ENCODE measurements around the gene RYR1. TPM values are rescaled to one million over a fixed set of nuclear protein-coding genes. Genes with fewer than 3 reads are reported as not detected.
"Not testable (repeated sequence)": the region's sequence is repeated elsewhere in the genome, so short reads cannot be mapped to it uniquely, and the experiment has no call there.

RYR1 gene
- total and polyA plus RNA-seq, 10 of the 15 experiments (the other 5 are each of a cell fraction or from before 2014, with no cell fraction given), result under 0.01 to 0.32 (median 0.07) TPM; not detected in 1

- no TSS peak for BruUV-seq (replicated peaks)
- Histone ChIP-seq H3K9ac (ENCODE audit: control insufficient read depth, insufficient read depth, low read length) (no peak overlapping the region), H3K4me3 (no peak overlapping the region), H3K9me3 (replicated peaks; ENCODE audit: control insufficient read depth, insufficient read depth, low read length) (peaks cover 2% of the 10 kb centered on the region; the same call in 1 of the 3 replicates), H2AFZ (ENCODE audit: control insufficient read depth, low read depth, low read length) (no peak overlapping the region), H3K27ac (ENCODE audit: control insufficient read depth, insufficient read depth) (no peak overlapping the region), H3K36me3 (ENCODE audit: control insufficient read depth in 2 of 2, insufficient read depth in 2 of 2, low read length in 1 of 2) (no peaks in the 10 kb centered on the region), H3K4me1 (ENCODE audit: control insufficient read depth, insufficient read depth, low read length) (peaks cover 6% of the 10 kb centered on the region; the same call in 1 of the 2 replicates), H3K4me2 (ENCODE audit: control insufficient read depth, insufficient read depth) (no peak overlapping the region), H3K27me3 (replicated peaks in 1 of 2; ENCODE audit: control insufficient read depth in 2 of 2, insufficient read depth in 2 of 2, low read length in 1 of 2) (no peaks in the 10 kb centered on the region), H4K20me1 (ENCODE audit: control insufficient read depth, insufficient read depth) (no peaks in the 10 kb centered on the region), H3K79me2 (ENCODE audit: control insufficient read depth, insufficient read depth, low read length) (no peaks in the 10 kb centered on the region)
- SMC1A ChIA-PET (ENCODE audit: uncharacterized antibody, unreplicated experiment), result no interaction called here
- FAIRE-seq, result no peak
- ATAC-seq, result no peak
- intact Hi-C loops (cut with micrococcal nuclease; ENCODE audit: unreplicated experiment), result no loop called here
- in situ Hi-C loops (cut with MboI), result no loop called here
- no peak for DNase-seq (ENCODE audit: low read depth, low spot score)
- WGBS (ENCODE audit: insufficient coverage, insufficient replicate concordance, low lambda C conversion rate, missing lambda C conversion rate), result 33% methylated on average over 9 of the region's 21 CpGs
- RAD21 ChIA-PET (ENCODE audit: unreplicated experiment), result no interaction called here
- no peak for TF ChIP-seq JUND (IDR thresholded peaks at IDR 0.05; ENCODE audit: low read depth, low read length)
- TF ChIP-seq SIN3A (IDR thresholded peaks at IDR 0.05; ENCODE audit: low read depth, low read length), result no peak
- POLR2A ChIA-PET, result no interaction called here
- CTCF ChIA-PET, result interaction anchor here (1.3 kb wide), 1 partner anchor 91 kb away, joined by 3 read pairs; the partner anchor contains the start of gene FAM98C
Measured at GRCh38 chr19:38494379-38494778, 60.9 kb downstream of the RYR1 start.

- BruUV-seq (replicated peaks); RAD21 ChIA-PET (ENCODE audit: unreplicated experiment); DNase-seq (ENCODE audit: low read depth, low spot score); H3K4me2 ChIP-seq (ENCODE audit: control insufficient read depth, insufficient read depth); FAIRE-seq; H3K9me3 ChIP-seq (replicated peaks; ENCODE audit: control insufficient read depth, insufficient read depth, low read length); H3K36me3 ChIP-seq (ENCODE audit: control insufficient read depth in 2 of 2, insufficient read depth in 2 of 2, low read length in 1 of 2); H3K4me1 ChIP-seq (ENCODE audit: control insufficient read depth, insufficient read depth, low read length); H3K27me3 ChIP-seq (replicated peaks in 1 of 2; ENCODE audit: control insufficient read depth in 2 of 2, insufficient read depth in 2 of 2, low read length in 1 of 2); H4K20me1 ChIP-seq (ENCODE audit: control insufficient read depth, insufficient read depth); H2AFZ ChIP-seq (ENCODE audit: control insufficient read depth, low read depth, low read length); H3K4me3 ChIP-seq; H3K27ac ChIP-seq (ENCODE audit: control insufficient read depth, insufficient read depth); intact Hi-C loops (cut with micrococcal nuclease; ENCODE audit: unreplicated experiment); SMC1A ChIA-PET (ENCODE audit: uncharacterized antibody, unreplicated experiment); ATAC-seq; H3K79me2 ChIP-seq (ENCODE audit: control insufficient read depth, insufficient read depth, low read length); H3K9ac ChIP-seq (ENCODE audit: control insufficient read depth, insufficient read depth, low read length); in situ Hi-C loops (cut with MboI): not testable (repeated sequence)
- ChIA-PET CTCF (interaction anchor here (1.3 kb wide), 1 partner anchor 92 kb away, joined by 3 read pairs; the partner anchor contains the start of gene FAM98C), POLR2A (interaction anchor here (0.6 kb wide), 1 partner anchor 370 kb away, joined by 6 read pairs; no protein-coding TSS in a partner anchor)
- WGBS (ENCODE audit: insufficient coverage, insufficient replicate concordance, low lambda C conversion rate, missing lambda C conversion rate), result 37% methylated on average over 2 of the region's 2 CpGs
Measured at GRCh38 chr19:38495375-38495774, 61.9 kb downstream of the RYR1 start.
